ENCODE results near the gene UQCR10.

GRCh38 chr22:29814003-29814402 is 46.8 kb downstream of the UQCR10 start:
- TF ChIP-seq CTCF (IDR thresholded peaks at IDR 0.05; ENCODE audit: low read depth, low read length) (no peak), EZH2phosphoT487 (IDR thresholded peaks at IDR 0.05; ENCODE audit: low read depth) (no peak)
